GM23338 (cell line): Measurements from ENCODE around the gene C1orf74. TPM values are rescaled to one million over a fixed set of nuclear protein-coding genes. Genes with fewer than 3 reads are reported as not detected.

ENCODE experiments used
- ATAC-seq: fragments of 200-7000 bp; cut with Tn5 transposase; 3 replicates; pipeline ENCODE4 v1.9.1; 2020
- DNase-seq: peaks from one replicate; pipeline ENCODE4 v3.0.0-alpha.2; 2015; ENCODE audit warnings: low spot score
- H2AFZ ChIP-seq: fragments of 200-600 bp; sonication (generic); 2 replicates; pipeline ENCODE4 v1.8.0; 2016; ENCODE audit warnings: antibody characterized with exemption, mild to moderate bottlenecking, moderate library complexity
- H3F3A ChIP-seq: fragments of 200-600 bp; sonication (generic); replicated peaks from 2 replicates; pipeline ENCODE4 v1.8.0; 2017; ENCODE audit warnings: antibody characterized with exemption, mixed run types, low read depth
- H3K27ac ChIP-seq: fragments of 200-600 bp; sonication (generic); 2 replicates; pipeline ENCODE4 v1.6.1; 2016; ENCODE audit warnings: low read depth
- H3K27me3 ChIP-seq: fragments of 200-600 bp; sonication (generic); 2 replicates; pipeline ENCODE4 v1.8.0; 2016; ENCODE audit warnings: mild to moderate bottlenecking, mixed run types, moderate library complexity; ENCODE audit not compliant: insufficient read depth
- H3K36me3 ChIP-seq: fragments of 200-600 bp; sonication (generic); 2 replicates; pipeline ENCODE4 v1.8.0; 2016; ENCODE audit warnings: mild to moderate bottlenecking; ENCODE audit not compliant: insufficient read depth
- H3K4me1 ChIP-seq: fragments of 200-600 bp; sonication (generic); 2 replicates; pipeline ENCODE4 v1.8.0; 2016; ENCODE audit warnings: mild to moderate bottlenecking, moderate library complexity; ENCODE audit not compliant: insufficient read depth
- H3K4me2 ChIP-seq: fragments of 200-600 bp; sonication (generic); 2 replicates; pipeline ENCODE4 v1.7.1; 2017; ENCODE audit warnings: mixed run types
- H3K4me3 ChIP-seq: fragments of 200-600 bp; sonication (generic); 2 replicates; pipeline ENCODE4 v1.6.1; 2016; ENCODE audit warnings: mixed run types
- H3K79me2 ChIP-seq: fragments of 200-600 bp; sonication (generic); replicated peaks from 2 replicates; pipeline ENCODE4 v1.8.0; 2017; ENCODE audit warnings: mild to moderate bottlenecking; ENCODE audit not compliant: insufficient read depth
- H3K9me2 ChIP-seq: fragments of 200-600 bp; sonication (generic); 2 replicates; pipeline ENCODE4 v1.8.0; 2017; ENCODE audit not compliant: insufficient read depth
- H4K20me1 ChIP-seq: fragments of 200-600 bp; sonication (generic); replicated peaks from 2 replicates; pipeline ENCODE4 v1.8.0; 2017; ENCODE audit warnings: mild to moderate bottlenecking; ENCODE audit not compliant: insufficient read depth
- H3K27ac Mint-ChIP-seq: 2 replicates; pipeline ENCODE4 v1.8.0; 2020; ENCODE audit warnings: inconsistent platforms, mild to moderate bottlenecking, moderate library complexity, mixed read lengths
- H3K27me3 Mint-ChIP-seq: 3 replicates; pipeline ENCODE4 v1.8.0; 2022; ENCODE audit warnings: low read depth, mild to moderate bottlenecking, moderate library complexity, mixed read lengths, inconsistent platforms; ENCODE audit not compliant: insufficient read depth, poor library complexity
- H3K36me3 Mint-ChIP-seq: 3 replicates; pipeline ENCODE4 v1.8.0; 2021; ENCODE audit warnings: low read depth, mild to moderate bottlenecking, inconsistent platforms, moderate library complexity, mixed read lengths
- H3K4me1 Mint-ChIP-seq: 3 replicates; pipeline ENCODE4 v1.8.0; 2020; ENCODE audit warnings: mild to moderate bottlenecking, inconsistent platforms, mixed read lengths
- H3K4me3 Mint-ChIP-seq: 3 replicates; pipeline ENCODE4 v1.8.0; 2021; ENCODE audit warnings: moderate library complexity, mild to moderate bottlenecking, inconsistent platforms, mixed read lengths
- H3K9me3 Mint-ChIP-seq: 3 replicates; pipeline ENCODE4 v1.8.0; 2020; ENCODE audit warnings: moderate library complexity, mild to moderate bottlenecking, inconsistent platforms, mixed read lengths
- CREB1 ChIP-seq: fragments of 250-450 bp; sonication (Bioruptor Pico); IDR thresholded peaks from 2 replicates; pipeline ENCODE4 v1.5.0; 2020; ENCODE audit warnings: low read depth, mild to moderate bottlenecking, moderate library complexity
- EZH2 ChIP-seq: fragments of 200-600 bp; sonication (generic); IDR thresholded peaks from one replicate; pipeline ENCODE4 v1.8.0; 2017; ENCODE audit warnings: antibody characterized with exemption, mild to moderate bottlenecking, low read depth; ENCODE audit not compliant: unreplicated experiment
- EZH2phosphoT487 ChIP-seq: fragments of 200-600 bp; sonication (generic); IDR thresholded peaks from one replicate; pipeline ENCODE4 v1.8.1; 2018; ENCODE audit warnings: antibody characterized with exemption; ENCODE audit not compliant: unreplicated experiment
- JUNB ChIP-seq: IDR thresholded peaks from one replicate; pipeline ENCODE4 v1.6.1; 2016; ENCODE audit warnings: antibody characterized with exemption; ENCODE audit not compliant: unreplicated experiment
- NANOG ChIP-seq: IDR thresholded peaks from 2 replicates; pipeline ENCODE4 v1.6.1; 2016; ENCODE audit warnings: antibody characterized with exemption, borderline replicate concordance
- POLR2AphosphoS5 ChIP-seq: IDR thresholded peaks from 2 replicates; pipeline ENCODE4 v1.6.1; 2016; ENCODE audit warnings: antibody characterized with exemption, low read depth
- STAT1 ChIP-seq: IDR thresholded peaks from one replicate; pipeline ENCODE4 v1.6.1; 2016; ENCODE audit warnings: antibody characterized with exemption; ENCODE audit not compliant: unreplicated experiment
- ZNF114 ChIP-seq: fragments of 250-450 bp; sonication (Bioruptor Pico); IDR thresholded peaks from 2 replicates; pipeline ENCODE4 v1.5.0; 2020; ENCODE audit warnings: mild to moderate bottlenecking, moderate library complexity
- ZNF331 ChIP-seq: fragments of 250-450 bp; sonication (Bioruptor Pico); IDR thresholded peaks from 2 replicates; pipeline ENCODE4 v1.5.0; 2020; ENCODE audit warnings: low read depth, mild to moderate bottlenecking, moderate library complexity
- polyA plus RNA-seq: library from polyadenylated mRNA; unstranded; fragments of >200 nt; fragmentation: Nextera tagmentation; extraction: Ambion mirVana; gene quantifications from 2 replicates; pipeline ENCODE4 v1.2.1, GENCODE V29; 2016
- total RNA-seq: library from RNA; depleted of rRNA; stranded (reverse); fragments of >200 nt; shearing (Covaris generic); gene quantifications from 2 replicates; pipeline ENCODE4 v1.2.3, GENCODE V29; 2014
- TF ChIP-seq, protein P1 (sequence below): IDR thresholded peaks from one replicate; pipeline ENCODE4 v1.6.1; 2018; ENCODE audit warnings: antibody characterized with exemption; ENCODE audit not compliant: unreplicated experiment
- TF ChIP-seq, protein P2 (sequence below): IDR thresholded peaks from 2 replicates; pipeline ENCODE4 v1.6.1; 2016; ENCODE audit warnings: antibody characterized with exemption
- TF ChIP-seq, protein P3 (sequence below), 2 experiments: fragments of 200-600 bp in 1 of 2; sonication (generic) in 1 of 2; conservative IDR thresholded peaks; 2 replicates each; pipeline versions ENCODE4 v1.5.1 to v1.6.1; 2016 to 2017; ENCODE audit warnings: antibody characterized with exemption in 2 of 2, low read depth in 2 of 2, mild to moderate bottlenecking in 2 of 2, moderate library complexity in 1 of 2
- TF ChIP-seq, protein P4 (sequence below): fragments of 250-450 bp; sonication (Bioruptor Pico); IDR thresholded peaks from 2 replicates; pipeline ENCODE4 v1.5.0; 2020; ENCODE audit warnings: mild to moderate bottlenecking, moderate library complexity

C1orf74 gene
- total and polyA plus RNA-seq, 2 experiments from 2014 or later = 2.8 to 3.9 TPM

DNA sequence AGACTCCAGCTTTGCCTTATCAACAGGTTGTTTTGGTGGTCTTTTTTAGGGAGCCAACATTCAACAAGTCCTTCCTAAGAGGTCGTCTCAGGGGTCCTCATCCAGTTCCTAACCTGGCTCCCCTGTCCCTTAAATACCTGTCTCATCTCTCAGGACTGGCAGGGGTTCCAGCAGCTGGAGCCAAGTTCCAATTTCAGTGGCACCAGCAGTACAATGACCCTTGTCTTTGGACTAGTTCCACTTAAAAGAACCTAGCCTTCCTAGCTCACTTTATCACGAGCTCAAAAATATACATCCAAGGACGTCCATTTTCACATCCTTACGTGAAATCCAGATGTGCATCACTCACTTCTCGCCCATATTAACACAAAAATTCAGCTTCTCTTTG, 47.2 kb downstream of the C1orf74 start:
- no peaks in the 10 kb centered on the region for H4K20me1 ChIP-seq
- no peaks in the 10 kb centered on the region for H3K79me2 ChIP-seq
- no peaks in the 10 kb centered on the region for H3K36me3 Mint-ChIP-seq
- H3F3A ChIP-seq = no peaks in the 10 kb centered on the region
- peaks cover 3% of the 10 kb centered on the region; the same call in 1 of the 3 replicates for H3K4me1 Mint-ChIP-seq
- no peak overlapping the region for H2AFZ ChIP-seq
- peaks cover 2% of the 10 kb centered on the region for H3K27me3 Mint-ChIP-seq
- H3K27ac Mint-ChIP-seq = no peak overlapping the region
- H3K4me1 ChIP-seq = no peaks in the 10 kb centered on the region
- no peak overlapping the region for H3K4me3 Mint-ChIP-seq
- DNase-seq (no peak), ATAC-seq (no peak)
- no peaks in the 10 kb centered on the region for H3K9me3 Mint-ChIP-seq
- no peaks in the 10 kb centered on the region for H3K9me2 ChIP-seq
- TF ChIP-seq EZH2phosphoT487 (no peak), STAT1 (no peak), CREB1 (CRISPR knock-in tag) (no peak), NANOG (no peak), JUNB (no peak), ZNF331 (CRISPR knock-in tag) (no peak), EZH2 (no peak), POLR2AphosphoS5 (no peak), ZNF114 (CRISPR knock-in tag) (no peak)
- TF ChIP-seq, protein P1, sequence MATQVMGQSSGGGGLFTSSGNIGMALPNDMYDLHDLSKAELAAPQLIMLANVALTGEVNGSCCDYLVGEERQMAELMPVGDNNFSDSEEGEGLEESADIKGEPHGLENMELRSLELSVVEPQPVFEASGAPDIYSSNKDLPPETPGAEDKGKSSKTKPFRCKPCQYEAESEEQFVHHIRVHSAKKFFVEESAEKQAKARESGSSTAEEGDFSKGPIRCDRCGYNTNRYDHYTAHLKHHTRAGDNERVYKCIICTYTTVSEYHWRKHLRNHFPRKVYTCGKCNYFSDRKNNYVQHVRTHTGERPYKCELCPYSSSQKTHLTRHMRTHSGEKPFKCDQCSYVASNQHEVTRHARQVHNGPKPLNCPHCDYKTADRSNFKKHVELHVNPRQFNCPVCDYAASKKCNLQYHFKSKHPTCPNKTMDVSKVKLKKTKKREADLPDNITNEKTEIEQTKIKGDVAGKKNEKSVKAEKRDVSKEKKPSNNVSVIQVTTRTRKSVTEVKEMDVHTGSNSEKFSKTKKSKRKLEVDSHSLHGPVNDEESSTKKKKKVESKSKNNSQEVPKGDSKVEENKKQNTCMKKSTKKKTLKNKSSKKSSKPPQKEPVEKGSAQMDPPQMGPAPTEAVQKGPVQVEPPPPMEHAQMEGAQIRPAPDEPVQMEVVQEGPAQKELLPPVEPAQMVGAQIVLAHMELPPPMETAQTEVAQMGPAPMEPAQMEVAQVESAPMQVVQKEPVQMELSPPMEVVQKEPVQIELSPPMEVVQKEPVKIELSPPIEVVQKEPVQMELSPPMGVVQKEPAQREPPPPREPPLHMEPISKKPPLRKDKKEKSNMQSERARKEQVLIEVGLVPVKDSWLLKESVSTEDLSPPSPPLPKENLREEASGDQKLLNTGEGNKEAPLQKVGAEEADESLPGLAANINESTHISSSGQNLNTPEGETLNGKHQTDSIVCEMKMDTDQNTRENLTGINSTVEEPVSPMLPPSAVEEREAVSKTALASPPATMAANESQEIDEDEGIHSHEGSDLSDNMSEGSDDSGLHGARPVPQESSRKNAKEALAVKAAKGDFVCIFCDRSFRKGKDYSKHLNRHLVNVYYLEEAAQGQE = no peak
- TF ChIP-seq, protein P2, sequence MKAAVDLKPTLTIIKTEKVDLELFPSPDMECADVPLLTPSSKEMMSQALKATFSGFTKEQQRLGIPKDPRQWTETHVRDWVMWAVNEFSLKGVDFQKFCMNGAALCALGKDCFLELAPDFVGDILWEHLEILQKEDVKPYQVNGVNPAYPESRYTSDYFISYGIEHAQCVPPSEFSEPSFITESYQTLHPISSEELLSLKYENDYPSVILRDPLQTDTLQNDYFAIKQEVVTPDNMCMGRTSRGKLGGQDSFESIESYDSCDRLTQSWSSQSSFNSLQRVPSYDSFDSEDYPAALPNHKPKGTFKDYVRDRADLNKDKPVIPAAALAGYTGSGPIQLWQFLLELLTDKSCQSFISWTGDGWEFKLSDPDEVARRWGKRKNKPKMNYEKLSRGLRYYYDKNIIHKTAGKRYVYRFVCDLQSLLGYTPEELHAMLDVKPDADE = no peak
- TF ChIP-seq, protein P3, sequence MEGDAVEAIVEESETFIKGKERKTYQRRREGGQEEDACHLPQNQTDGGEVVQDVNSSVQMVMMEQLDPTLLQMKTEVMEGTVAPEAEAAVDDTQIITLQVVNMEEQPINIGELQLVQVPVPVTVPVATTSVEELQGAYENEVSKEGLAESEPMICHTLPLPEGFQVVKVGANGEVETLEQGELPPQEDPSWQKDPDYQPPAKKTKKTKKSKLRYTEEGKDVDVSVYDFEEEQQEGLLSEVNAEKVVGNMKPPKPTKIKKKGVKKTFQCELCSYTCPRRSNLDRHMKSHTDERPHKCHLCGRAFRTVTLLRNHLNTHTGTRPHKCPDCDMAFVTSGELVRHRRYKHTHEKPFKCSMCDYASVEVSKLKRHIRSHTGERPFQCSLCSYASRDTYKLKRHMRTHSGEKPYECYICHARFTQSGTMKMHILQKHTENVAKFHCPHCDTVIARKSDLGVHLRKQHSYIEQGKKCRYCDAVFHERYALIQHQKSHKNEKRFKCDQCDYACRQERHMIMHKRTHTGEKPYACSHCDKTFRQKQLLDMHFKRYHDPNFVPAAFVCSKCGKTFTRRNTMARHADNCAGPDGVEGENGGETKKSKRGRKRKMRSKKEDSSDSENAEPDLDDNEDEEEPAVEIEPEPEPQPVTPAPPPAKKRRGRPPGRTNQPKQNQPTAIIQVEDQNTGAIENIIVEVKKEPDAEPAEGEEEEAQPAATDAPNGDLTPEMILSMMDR (conservative IDR thresholded peaks at IDR 0.05; ENCODE audit: low read depth in 2 of 2) = no peak
- TF ChIP-seq, protein P4, sequence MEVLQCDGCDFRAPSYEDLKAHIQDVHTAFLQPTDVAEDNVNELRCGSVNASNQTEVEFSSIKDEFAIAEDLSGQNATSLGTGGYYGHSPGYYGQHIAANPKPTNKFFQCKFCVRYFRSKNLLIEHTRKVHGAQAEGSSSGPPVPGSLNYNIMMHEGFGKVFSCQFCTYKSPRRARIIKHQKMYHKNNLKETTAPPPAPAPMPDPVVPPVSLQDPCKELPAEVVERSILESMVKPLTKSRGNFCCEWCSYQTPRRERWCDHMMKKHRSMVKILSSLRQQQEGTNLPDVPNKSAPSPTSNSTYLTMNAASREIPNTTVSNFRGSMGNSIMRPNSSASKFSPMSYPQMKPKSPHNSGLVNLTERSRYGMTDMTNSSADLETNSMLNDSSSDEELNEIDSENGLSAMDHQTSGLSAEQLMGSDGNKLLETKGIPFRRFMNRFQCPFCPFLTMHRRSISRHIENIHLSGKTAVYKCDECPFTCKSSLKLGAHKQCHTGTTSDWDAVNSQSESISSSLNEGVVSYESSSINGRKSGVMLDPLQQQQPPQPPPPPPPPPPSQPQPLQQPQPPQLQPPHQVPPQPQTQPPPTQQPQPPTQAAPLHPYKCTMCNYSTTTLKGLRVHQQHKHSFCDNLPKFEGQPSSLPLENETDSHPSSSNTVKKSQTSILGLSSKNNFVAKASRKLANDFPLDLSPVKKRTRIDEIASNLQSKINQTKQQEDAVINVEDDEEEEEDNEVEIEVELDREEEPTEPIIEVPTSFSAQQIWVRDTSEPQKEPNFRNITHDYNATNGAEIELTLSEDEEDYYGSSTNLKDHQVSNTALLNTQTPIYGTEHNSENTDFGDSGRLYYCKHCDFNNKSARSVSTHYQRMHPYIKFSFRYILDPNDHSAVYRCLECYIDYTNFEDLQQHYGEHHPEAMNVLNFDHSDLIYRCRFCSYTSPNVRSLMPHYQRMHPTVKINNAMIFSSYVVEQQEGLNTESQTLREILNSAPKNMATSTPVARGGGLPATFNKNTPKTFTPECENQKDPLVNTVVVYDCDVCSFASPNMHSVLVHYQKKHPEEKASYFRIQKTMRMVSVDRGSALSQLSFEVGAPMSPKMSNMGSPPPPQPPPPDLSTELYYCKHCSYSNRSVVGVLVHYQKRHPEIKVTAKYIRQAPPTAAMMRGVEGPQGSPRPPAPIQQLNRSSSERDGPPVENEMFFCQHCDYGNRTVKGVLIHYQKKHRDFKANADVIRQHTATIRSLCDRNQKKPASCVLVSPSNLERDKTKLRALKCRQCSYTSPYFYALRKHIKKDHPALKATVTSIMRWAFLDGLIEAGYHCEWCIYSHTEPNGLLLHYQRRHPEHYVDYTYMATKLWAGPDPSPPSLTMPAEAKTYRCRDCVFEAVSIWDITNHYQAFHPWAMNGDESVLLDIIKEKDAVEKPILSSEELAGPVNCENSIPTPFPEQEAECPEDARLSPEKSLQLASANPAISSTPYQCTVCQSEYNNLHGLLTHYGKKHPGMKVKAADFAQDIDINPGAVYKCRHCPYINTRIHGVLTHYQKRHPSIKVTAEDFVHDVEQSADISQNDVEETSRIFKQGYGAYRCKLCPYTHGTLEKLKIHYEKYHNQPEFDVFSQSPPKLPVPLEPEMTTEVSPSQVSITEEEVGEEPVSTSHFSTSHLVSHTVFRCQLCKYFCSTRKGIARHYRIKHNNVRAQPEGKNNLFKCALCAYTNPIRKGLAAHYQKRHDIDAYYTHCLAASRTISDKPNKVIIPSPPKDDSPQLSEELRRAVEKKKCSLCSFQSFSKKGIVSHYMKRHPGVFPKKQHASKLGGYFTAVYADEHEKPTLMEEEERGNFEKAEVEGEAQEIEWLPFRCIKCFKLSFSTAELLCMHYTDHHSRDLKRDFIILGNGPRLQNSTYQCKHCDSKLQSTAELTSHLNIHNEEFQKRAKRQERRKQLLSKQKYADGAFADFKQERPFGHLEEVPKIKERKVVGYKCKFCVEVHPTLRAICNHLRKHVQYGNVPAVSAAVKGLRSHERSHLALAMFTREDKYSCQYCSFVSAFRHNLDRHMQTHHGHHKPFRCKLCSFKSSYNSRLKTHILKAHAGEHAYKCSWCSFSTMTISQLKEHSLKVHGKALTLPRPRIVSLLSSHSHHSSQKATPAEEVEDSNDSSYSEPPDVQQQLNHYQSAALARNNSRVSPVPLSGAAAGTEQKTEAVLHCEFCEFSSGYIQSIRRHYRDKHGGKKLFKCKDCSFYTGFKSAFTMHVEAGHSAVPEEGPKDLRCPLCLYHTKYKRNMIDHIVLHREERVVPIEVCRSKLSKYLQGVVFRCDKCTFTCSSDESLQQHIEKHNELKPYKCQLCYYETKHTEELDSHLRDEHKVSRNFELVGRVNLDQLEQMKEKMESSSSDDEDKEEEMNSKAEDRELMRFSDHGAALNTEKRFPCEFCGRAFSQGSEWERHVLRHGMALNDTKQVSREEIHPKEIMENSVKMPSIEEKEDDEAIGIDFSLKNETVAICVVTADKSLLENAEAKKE = no peak
- H3K4me2 ChIP-seq = no peak overlapping the region
- H3K36me3 ChIP-seq = no peaks in the 10 kb centered on the region
- H3K27ac ChIP-seq = no peak overlapping the region
- H3K27me3 ChIP-seq = no peaks in the 10 kb centered on the region
- H3K4me3 ChIP-seq = no peak overlapping the region
